GM13976 (cell line): ENCODE data around the gene CRYBA4.
"Not testable (repeated sequence)": the region's sequence is repeated elsewhere in the genome, so short reads cannot be mapped to it uniquely, and the experiment has no call there.

Experiments used
- DNase-seq: peaks from one replicate; pipeline ENCODE4 v3.0.0; 2012; ENCODE audit warnings: low spot score
- in situ Hi-C: fragments of 300-500 bp; cut with MboI; formaldehyde crosslinking; loops from one replicate; pipeline ENCODE4 v1.12.0; 2022; ENCODE audit warnings: low sequenced_read_pairs, mixed read lengths, inconsistent platforms; ENCODE audit not compliant: unreplicated experiment
- TF ChIP-seq, protein P1 (sequence below): IDR thresholded peaks from 2 replicates; pipeline ENCODE4 v1.5.1; 2012; ENCODE audit warnings: borderline replicate concordance, mild to moderate bottlenecking; ENCODE audit not compliant: insufficient read depth; ENCODE audit errors: extremely low read depth, missing control alignments, control extremely low read depth

Gene CRYBA4

DNA sequence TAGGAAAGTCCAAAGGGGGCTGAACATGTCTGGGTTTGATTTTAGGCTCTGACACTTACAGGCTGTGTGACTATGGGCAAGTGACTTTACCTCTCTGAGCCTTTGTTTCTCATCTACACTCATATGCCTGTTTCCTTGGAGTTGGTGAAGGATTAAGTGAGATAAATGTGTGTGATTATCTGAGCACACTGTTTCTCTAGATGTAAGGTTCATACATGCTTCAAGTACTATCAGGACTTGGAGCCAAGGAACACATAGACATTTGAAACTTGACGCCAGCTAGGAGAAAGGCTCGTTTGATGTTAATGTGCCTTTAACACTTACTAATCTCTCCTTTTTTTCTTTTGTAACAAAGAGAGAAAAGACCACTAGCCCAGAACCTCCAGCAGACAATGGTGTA lies 13.6 kb upstream of the CRYBA4 start:
- DNase-seq = no peak
- TF ChIP-seq, protein P1, sequence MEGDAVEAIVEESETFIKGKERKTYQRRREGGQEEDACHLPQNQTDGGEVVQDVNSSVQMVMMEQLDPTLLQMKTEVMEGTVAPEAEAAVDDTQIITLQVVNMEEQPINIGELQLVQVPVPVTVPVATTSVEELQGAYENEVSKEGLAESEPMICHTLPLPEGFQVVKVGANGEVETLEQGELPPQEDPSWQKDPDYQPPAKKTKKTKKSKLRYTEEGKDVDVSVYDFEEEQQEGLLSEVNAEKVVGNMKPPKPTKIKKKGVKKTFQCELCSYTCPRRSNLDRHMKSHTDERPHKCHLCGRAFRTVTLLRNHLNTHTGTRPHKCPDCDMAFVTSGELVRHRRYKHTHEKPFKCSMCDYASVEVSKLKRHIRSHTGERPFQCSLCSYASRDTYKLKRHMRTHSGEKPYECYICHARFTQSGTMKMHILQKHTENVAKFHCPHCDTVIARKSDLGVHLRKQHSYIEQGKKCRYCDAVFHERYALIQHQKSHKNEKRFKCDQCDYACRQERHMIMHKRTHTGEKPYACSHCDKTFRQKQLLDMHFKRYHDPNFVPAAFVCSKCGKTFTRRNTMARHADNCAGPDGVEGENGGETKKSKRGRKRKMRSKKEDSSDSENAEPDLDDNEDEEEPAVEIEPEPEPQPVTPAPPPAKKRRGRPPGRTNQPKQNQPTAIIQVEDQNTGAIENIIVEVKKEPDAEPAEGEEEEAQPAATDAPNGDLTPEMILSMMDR = no peak
- in situ Hi-C loops = no loop called here

DNA sequence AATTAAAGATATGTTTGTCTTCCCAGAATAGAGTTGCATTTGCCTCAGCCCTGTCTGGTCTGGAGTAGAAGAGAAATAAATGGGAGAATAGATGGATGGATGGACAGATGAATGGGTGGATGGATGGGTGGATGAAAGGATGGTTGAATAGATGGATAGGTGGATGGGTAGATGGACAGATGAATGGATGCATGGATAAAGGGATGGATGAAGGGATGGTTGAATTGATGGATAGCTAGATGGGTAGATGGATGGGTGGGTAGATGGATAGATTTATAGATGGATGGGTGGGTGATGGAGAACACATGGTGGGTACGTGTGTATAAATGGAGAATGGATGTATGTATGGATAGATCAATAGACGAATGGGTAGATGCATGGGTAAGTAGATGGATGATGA lies 12.5 kb upstream of the CRYBA4 start:
- in situ Hi-C loops = no loop called here
- TF ChIP-seq, protein P1 = no peak
- DNase-seq = no peak

DNA sequence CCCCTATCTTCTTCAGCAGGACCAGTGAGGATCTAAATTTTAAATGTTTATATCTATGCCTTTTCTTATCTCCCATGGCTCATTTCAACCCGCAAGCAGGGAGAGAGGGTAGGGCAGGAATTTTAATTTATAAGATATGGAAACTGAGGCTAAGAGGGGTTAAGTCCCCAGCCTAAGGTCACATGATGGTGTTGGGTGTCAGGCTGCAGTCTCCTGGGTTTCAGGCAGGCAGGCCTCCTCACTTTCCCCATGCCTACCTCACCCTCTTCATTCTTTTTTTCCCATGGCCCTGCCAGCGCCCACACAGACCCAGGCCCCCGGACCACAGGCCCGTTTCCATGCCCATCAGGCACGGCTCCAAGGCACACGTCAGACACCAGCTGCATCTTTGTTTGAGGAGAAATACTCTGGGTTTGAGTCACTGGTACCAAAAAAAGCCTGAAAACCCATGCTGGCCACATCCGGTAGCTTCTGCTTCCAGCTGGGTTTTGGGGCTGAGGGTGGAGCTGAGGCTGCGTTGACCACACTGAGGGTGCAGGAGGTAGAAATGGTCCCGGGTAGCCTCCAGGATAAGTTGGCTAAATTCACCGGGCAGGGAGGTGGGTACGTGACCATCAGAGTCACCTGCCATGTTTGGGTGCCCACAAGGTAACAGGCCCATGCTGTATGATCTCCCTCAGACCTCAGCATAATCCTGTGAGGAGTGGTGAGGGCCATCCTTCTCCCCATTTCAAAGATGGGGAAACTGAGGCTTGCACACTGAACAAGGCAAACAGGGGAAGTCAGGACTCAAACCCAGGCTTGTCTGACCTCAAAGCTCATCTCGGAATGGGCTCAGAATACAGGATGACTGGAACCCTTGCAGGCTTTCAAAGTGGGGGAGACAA lies 11.4 kb upstream of the CRYBA4 start:
- in situ Hi-C loops = no loop called here
- TF ChIP-seq, protein P1 = no peak
- DNase-seq = peak; percentile 89

DNA sequence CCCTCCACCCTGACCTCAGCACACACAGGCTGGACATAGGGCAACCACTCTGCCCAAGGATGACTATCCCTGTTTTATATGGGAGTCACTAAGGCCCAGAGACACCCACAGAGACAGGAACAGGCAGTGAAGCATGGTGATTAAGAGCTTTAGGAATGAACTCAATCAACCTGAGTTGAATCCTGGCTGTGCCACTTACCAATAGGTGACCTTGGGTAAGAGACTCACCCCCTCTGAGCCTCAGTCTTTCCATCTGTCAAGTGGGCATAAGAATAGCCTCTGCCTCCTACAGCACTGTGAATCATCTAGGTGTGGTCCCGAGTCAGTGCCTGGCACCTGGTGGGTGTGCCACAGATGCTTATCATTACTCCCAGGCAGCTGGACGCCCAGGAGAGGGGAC lies 10.8 kb upstream of the CRYBA4 start:
- in situ Hi-C loops = no loop called here
- DNase-seq = no peak
- TF ChIP-seq, protein P1 = no peak

DNA sequence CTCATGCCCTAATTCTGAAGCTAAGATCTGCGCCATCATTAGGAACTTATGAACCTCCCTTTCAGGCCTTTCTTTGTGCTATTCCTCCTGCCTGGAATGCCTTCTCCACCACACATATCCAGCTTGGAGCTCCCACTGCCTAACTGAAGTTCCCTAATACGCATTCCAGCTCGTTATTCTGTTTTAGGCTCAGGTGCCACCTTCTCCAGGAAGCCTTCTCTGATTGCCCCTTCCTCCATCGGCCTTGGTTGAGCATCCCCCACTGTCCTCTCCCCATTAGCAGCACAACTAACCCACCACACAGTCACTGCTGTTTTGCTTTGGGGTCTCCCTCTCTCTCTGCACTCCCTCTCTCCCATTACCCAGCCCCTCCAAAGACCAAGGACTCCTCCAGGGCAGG lies 9.1 kb upstream of the CRYBA4 start:
- no peak for DNase-seq
- TF ChIP-seq, protein P1 = no peak
- in situ Hi-C loops = no loop called here

DNA sequence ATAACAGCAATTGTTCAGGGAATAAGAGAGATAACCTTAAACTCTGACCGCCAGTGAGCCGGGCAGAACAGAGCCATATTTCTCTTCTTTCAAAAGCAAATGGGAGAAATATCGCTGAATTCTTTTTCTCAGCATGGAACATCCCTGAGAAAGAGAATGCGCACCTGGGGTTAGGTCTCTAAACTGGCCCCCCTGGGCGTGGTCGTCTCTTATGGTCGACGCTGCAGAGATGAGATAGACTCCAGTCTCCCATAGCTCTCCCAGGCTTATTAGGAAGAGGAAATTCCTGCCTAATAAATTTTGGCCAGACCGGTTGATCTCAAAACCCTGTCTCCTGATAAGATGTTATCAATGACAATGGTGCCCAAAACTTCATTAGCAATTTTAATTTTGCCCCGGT lies 8.0 kb upstream of the CRYBA4 start:
- DNase-seq, in situ Hi-C loops: not testable (repeated sequence)

DNA sequence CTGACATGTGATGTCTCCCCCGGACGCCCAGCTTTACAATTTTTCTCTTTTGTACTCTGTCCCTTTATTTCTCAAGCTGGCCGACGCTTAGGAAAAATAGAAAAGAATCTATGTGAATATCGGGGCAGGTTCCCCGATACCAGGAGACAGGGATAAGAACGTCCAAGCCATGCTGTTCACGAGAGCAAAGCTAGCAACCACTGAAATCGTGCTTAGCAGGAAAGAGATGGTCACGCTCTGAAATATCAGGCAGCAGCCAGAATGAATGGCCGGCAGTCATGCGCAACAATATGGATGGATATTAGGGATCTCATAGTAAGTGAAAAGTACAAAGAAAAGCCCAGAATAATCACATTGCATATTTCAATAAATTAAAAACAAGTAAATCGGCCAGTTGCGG lies 7.4 kb upstream of the CRYBA4 start:
- TF ChIP-seq, protein P1 = no peak
- in situ Hi-C loops = no loop called here
- no peak for DNase-seq
